ENCODE data around the gene FBXO3. TPM values are rescaled to one million over a fixed set of nuclear protein-coding genes. Genes with fewer than 3 reads are reported as not detected.
"Not testable (repeated sequence)": the region's sequence is repeated elsewhere in the genome, so short reads cannot be mapped to it uniquely, and the experiment has no call there.

Gene FBXO3
- total and polyA plus RNA-seq, 2 of the 13 experiments (the other 11 are each of a cell fraction or from before 2014, with no cell fraction given) = 20.4 to 27.6 TPM

GRCh38 chr11:33730716-33731115, 43.6 kb downstream of the FBXO3 start (continued):
- TF ChIP-seq FOXO4 (CRISPR knock-in tag; conservative IDR thresholded peaks at IDR 0.05) (no peak), ZNF235 (CRISPR knock-in tag; IDR thresholded peaks at IDR 0.05; ENCODE audit: borderline replicate concordance) (no peak), ZNF282 (IDR thresholded peaks at IDR 0.05; ENCODE audit: partially characterized antibody) (no peak), RELA (CRISPR knock-in tag; IDR thresholded peaks at IDR 0.05) (no peak)

- DNase-seq (ENCODE audit: low spot score); H3K9ac ChIP-seq (ENCODE audit: insufficient read depth, low read depth, low read length); in situ Hi-C loops (cut with HindIII; ENCODE audit: extremely low pct_ligation_motif_present, low pct_unique_long_range_greater_than_20kb); intact Hi-C loops (cut with micrococcal nuclease; ENCODE audit: unreplicated experiment); CTCF ChIA-PET (ENCODE audit: low intra/inter-chr PET ratio, low total read pairs); POLR2A ChIA-PET; FAIRE-seq; H3K4me2 ChIP-seq (ENCODE audit: low read depth, low read length); H4K20me1 ChIP-seq (ENCODE audit: insufficient read depth, low read length); H3K9me3 ChIP-seq (ENCODE audit: low read length); ATAC-seq; H3K27ac ChIP-seq (ENCODE audit: extremely low read length, insufficient read depth, low read length); H3K27me3 ChIP-seq (ENCODE audit: control insufficient read depth in 1 of 2, insufficient read depth in 2 of 2, low read length in 2 of 2); H3K4me3 ChIP-seq (replicated peaks in 1 of 3; ENCODE audit: insufficient read depth in 1 of 3, low read depth in 2 of 3, low read length in 3 of 3); BruUV-seq (replicated peaks); H3K36me3 ChIP-seq (replicated peaks in 1 of 2; ENCODE audit: control insufficient read depth in 1 of 2, insufficient read depth in 2 of 2, low read length in 2 of 2); H2AFZ ChIP-seq (ENCODE audit: low read length): not testable (repeated sequence)
- 97% methylated on average over 5 of the region's 5 CpGs for WGBS (ENCODE audit: low lambda C conversion rate)
- H3K79me2 ChIP-seq (ENCODE audit: insufficient read depth, low read length) = peaks cover 53% of the 10 kb centered on the region
- peaks cover 42% of the 10 kb centered on the region for H3K4me1 ChIP-seq (ENCODE audit: insufficient read depth, low read length)
Observed at GRCh38 chr11:33729072-33729664, 45.2 kb downstream of the FBXO3 start.

- H3K4me2 ChIP-seq (ENCODE audit: low read depth, low read length); H3K4me3 ChIP-seq (replicated peaks in 1 of 3; ENCODE audit: insufficient read depth in 1 of 3, low read depth in 2 of 3, low read length in 3 of 3); H3K9me3 ChIP-seq (ENCODE audit: low read length); in situ Hi-C loops (cut with HindIII; ENCODE audit: extremely low pct_ligation_motif_present, low pct_unique_long_range_greater_than_20kb); H4K20me1 ChIP-seq (ENCODE audit: insufficient read depth, low read length); FAIRE-seq; ATAC-seq; H3K9ac ChIP-seq (ENCODE audit: insufficient read depth, low read depth, low read length); H3K36me3 ChIP-seq (replicated peaks in 1 of 2; ENCODE audit: control insufficient read depth in 1 of 2, insufficient read depth in 2 of 2, low read length in 2 of 2); intact Hi-C loops (cut with micrococcal nuclease; ENCODE audit: unreplicated experiment); H3K27me3 ChIP-seq (ENCODE audit: control insufficient read depth in 1 of 2, insufficient read depth in 2 of 2, low read length in 2 of 2); DNase-seq (ENCODE audit: low spot score); CTCF ChIA-PET (ENCODE audit: low intra/inter-chr PET ratio, low total read pairs); H2AFZ ChIP-seq (ENCODE audit: low read length); H3K27ac ChIP-seq (ENCODE audit: extremely low read length, insufficient read depth, low read length); BruUV-seq (replicated peaks); POLR2A ChIA-PET: not testable (repeated sequence)
- H3K79me2 ChIP-seq (ENCODE audit: insufficient read depth, low read length) = peaks cover 54% of the 10 kb centered on the region
- 83% methylated on average over 1 of the region's 1 CpG for WGBS (ENCODE audit: low lambda C conversion rate)
- peaks cover 43% of the 10 kb centered on the region for H3K4me1 ChIP-seq (ENCODE audit: insufficient read depth, low read length)
Observed at GRCh38 chr11:33727539-33727938, 46.8 kb downstream of the FBXO3 start.

Data from HepG2 (cell line).